Activated T-helper 2 cell treated with anti-CD3 and anti-CD28 coated beads, Interferon-gamma antibody, Interleukin-2, Interleukin-4, amounts not matched to agents 10 μg/mL and 5 μg/mL and 100 μg/mL, durations not matched to agents 14 hours and 24 hours and 36 hours (primary cell): ENCODE data around the gene MFSD2B. TPM values are rescaled to one million over a fixed set of nuclear protein-coding genes. Genes with fewer than 3 reads are reported as not detected.

Source experiments
- total RNA-seq: library from RNA; stranded (reverse); gene quantifications from 2 replicates; pipeline ENCODE4 v1.2.3, GENCODE V29; 2022

MFSD2B gene
- total RNA-seq, 1 donor from 2014 or later = 0.14 TPM

Other genes starting within 250 kb of the MFSD2B start
- gene ATAD2B, start 83.0 kb upstream of the MFSD2B start, total RNA-seq = 24.2 and 24.8 TPM in 2 replicates
- gene UBXN2A, start 69.6 kb upstream of the MFSD2B start, total RNA-seq = 17.6 and 18.3 TPM in 2 replicates
- 22.0 and 22.1 TPM in 2 replicates for gene WDCP, start 37.3 kb downstream of the MFSD2B start, total RNA-seq
- gene FKBP1B, start 39.7 kb downstream of the MFSD2B start, total RNA-seq = 1.1 and 2.1 TPM in 2 replicates
- gene SF3B6, start 66.2 kb downstream of the MFSD2B start, total RNA-seq = 137 and 143 TPM in 2 replicates
- gene TP53I3, start 74.7 kb downstream of the MFSD2B start, total RNA-seq = 2.7 and 3.1 TPM in 2 replicates
- gene PFN4, start 113.2 kb downstream of the MFSD2B start, total RNA-seq = 0.30 TPM in 1 of 2 replicates, not detected in the other
- 4.5 and 6.3 TPM in 2 replicates for gene FAM228B, start 113.4 kb downstream of the MFSD2B start, total RNA-seq
- 0.21 TPM in 1 of 2 replicates, not detected in the other for gene FAM228A, start 165.0 kb downstream of the MFSD2B start, total RNA-seq